ENCODE results near the gene TMEM176B. TPM values are rescaled to one million over a fixed set of nuclear protein-coding genes. Genes with fewer than 3 reads are reported as not detected.

TMEM176B gene
- total and polyA plus RNA-seq, 2 donors (not counting 3 experiments of a cell fraction or from before 2014, with no cell fraction given), result 0.23 TPM; not detected in 1

DNA sequence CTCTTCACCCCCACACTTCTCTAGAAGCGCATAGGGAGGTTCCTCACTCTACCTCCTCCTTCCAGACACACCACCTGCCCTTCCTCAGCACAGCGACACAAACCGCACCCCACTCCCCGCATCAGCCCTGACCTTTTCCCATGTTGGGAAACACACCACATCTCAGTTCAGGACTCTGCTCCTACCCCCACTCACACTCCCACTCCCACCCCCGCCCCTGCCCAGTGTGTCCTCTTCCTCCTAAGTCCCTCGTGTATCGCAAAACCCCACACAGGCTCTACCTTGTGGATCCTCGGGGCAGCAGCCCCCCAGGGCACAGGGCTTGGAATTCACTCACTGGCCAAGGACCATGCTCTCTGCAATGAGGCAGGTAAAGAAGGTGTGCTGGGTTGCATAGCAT, 47.9 kb upstream of the TMEM176B start:
- H3K4me3 ChIP-seq (replicated peaks in 1 of 3; ENCODE audit: insufficient read depth in 1 of 3, low read depth in 1 of 3, low read length in 3 of 3), result no peak overlapping the region
- POLR2A ChIA-PET, result no interaction called here
- intact Hi-C loops (cut with micrococcal nuclease) (no loop called here), dilution Hi-C loops (cut with MboI; ENCODE audit: extremely low pct_ligation_motif_present, low sequenced_read_pairs) (no loop called here)
- no peaks in the 10 kb centered on the region for H3K36me3 ChIP-seq (ENCODE audit: control insufficient read depth in 2 of 2, extremely low read depth in 1 of 2, insufficient read depth in 2 of 2, low read length in 2 of 2)
- no peak overlapping the region for H3K4me2 ChIP-seq (ENCODE audit: insufficient read depth, low read length)
- no peaks in the 10 kb centered on the region for H3K4me1 ChIP-seq (ENCODE audit: control insufficient read depth, extremely low read depth, insufficient read depth, low read length)
- H3K27ac ChIP-seq (ENCODE audit: insufficient read depth, low read depth, low read length), result no peak overlapping the region
- H3K79me2 ChIP-seq (ENCODE audit: control insufficient read depth, insufficient read depth, low read length), result no peaks in the 10 kb centered on the region
- no peak for FAIRE-seq
- no peak for DNase-seq (ENCODE audit: low read depth, low spot score)
- CTCF ChIA-PET, result interaction anchor here (1.4 kb wide), 1 partner anchor 9 kb away, joined by 4 read pairs; no protein-coding TSS in a partner anchor
- H3K9me3 ChIP-seq (replicated peaks; ENCODE audit: control insufficient read depth, insufficient read depth, low read length), result no peaks in the 10 kb centered on the region
- H3K9ac ChIP-seq (replicated peaks; ENCODE audit: extremely low read depth, insufficient read depth, low read length), result no peak overlapping the region
- H3K9me1 ChIP-seq (replicated peaks; ENCODE audit: control insufficient read depth, extremely low read depth, insufficient read depth, low read length), result no peaks in the 10 kb centered on the region
- TF ChIP-seq FOS (IDR thresholded peaks at IDR 0.05; ENCODE audit: borderline replicate concordance, insufficient read depth, low read length) (no peak), MAX (IDR thresholded peaks at IDR 0.05; ENCODE audit: insufficient read depth, insufficient read length) (no peak), GATA2 (IDR thresholded peaks at IDR 0.05; ENCODE audit: insufficient read depth, insufficient read length, low read depth, low read length) (no peak)
- H3K27me3 ChIP-seq (ENCODE audit: control insufficient read depth in 2 of 2, insufficient read depth in 2 of 2, low read length in 2 of 2), result peaks cover 2 to 7% of the 10 kb centered on the region in 2 experiments
- H2AFZ ChIP-seq (ENCODE audit: low read depth, low read length), result no peak overlapping the region
- no TSS peak for BruUV-seq (replicated peaks)
- no peaks in the 10 kb centered on the region for H4K20me1 ChIP-seq (replicated peaks; ENCODE audit: control insufficient read depth, extremely low read depth, insufficient read depth, low read length)

GRCh38 chr7:150847536-150847935, 47.4 kb upstream of the TMEM176B start:
- ChIA-PET CTCF (interaction anchor here (1.0 to 1.4 kb wide), 2 partner anchors 9 to 29 kb away, joined by 3 to 4 read pairs; no protein-coding TSS in a partner anchor), POLR2A (no interaction called here)
- no peaks in the 10 kb centered on the region for H3K4me1 ChIP-seq (ENCODE audit: control insufficient read depth, extremely low read depth, insufficient read depth, low read length)
- no peaks in the 10 kb centered on the region for H3K79me2 ChIP-seq (ENCODE audit: control insufficient read depth, insufficient read depth, low read length)
- H4K20me1 ChIP-seq (replicated peaks; ENCODE audit: control insufficient read depth, extremely low read depth, insufficient read depth, low read length), result no peaks in the 10 kb centered on the region
- H3K27ac ChIP-seq (ENCODE audit: insufficient read depth, low read depth, low read length), result no peak overlapping the region
- peaks cover 3 to 7% of the 10 kb centered on the region in 2 experiments for H3K27me3 ChIP-seq (ENCODE audit: control insufficient read depth in 2 of 2, insufficient read depth in 2 of 2, low read length in 2 of 2)
- H3K36me3 ChIP-seq (ENCODE audit: control insufficient read depth in 2 of 2, extremely low read depth in 1 of 2, insufficient read depth in 2 of 2, low read length in 2 of 2), result no peaks in the 10 kb centered on the region
- no peaks in the 10 kb centered on the region for H3K9me1 ChIP-seq (replicated peaks; ENCODE audit: control insufficient read depth, extremely low read depth, insufficient read depth, low read length)
- TF ChIP-seq EZH2 (IDR thresholded peaks at IDR 0.05; ENCODE audit: borderline replicate concordance, low read depth, low read length, severe bottlenecking), result no peak
- TF ChIP-seq FOS (IDR thresholded peaks at IDR 0.05; ENCODE audit: borderline replicate concordance, insufficient read depth, low read length), result no peak
- no peak for TF ChIP-seq POLR2AphosphoS5 (IDR thresholded peaks at IDR 0.05; ENCODE audit: insufficient read depth, low read depth, low read length)
- H3K4me3 ChIP-seq (replicated peaks in 1 of 3; ENCODE audit: insufficient read depth in 1 of 3, low read depth in 1 of 3, low read length in 3 of 3), result no peak overlapping the region
- DNase-seq (ENCODE audit: low read depth, low spot score) (no peak), FAIRE-seq (no peak)
- dilution Hi-C loops (cut with MboI; ENCODE audit: extremely low pct_ligation_motif_present, low sequenced_read_pairs), result no loop called here
- no peak overlapping the region for H3K4me2 ChIP-seq (ENCODE audit: insufficient read depth, low read length)
- no TSS peak for BruUV-seq (replicated peaks)
- H3K9ac ChIP-seq (replicated peaks; ENCODE audit: extremely low read depth, insufficient read depth, low read length), result no peak overlapping the region
- no peaks in the 10 kb centered on the region for H3K9me3 ChIP-seq (replicated peaks; ENCODE audit: control insufficient read depth, insufficient read depth, low read length)
- H2AFZ ChIP-seq (ENCODE audit: low read depth, low read length), result no peak overlapping the region
- intact Hi-C loops (cut with micrococcal nuclease), result no loop called here
